ENCODE measurements around the gene RASA1.
"Not testable (repeated sequence)": the region's sequence is repeated elsewhere in the genome, so short reads cannot be mapped to it uniquely, and the experiment has no call there.

Gene RASA1

DNA sequence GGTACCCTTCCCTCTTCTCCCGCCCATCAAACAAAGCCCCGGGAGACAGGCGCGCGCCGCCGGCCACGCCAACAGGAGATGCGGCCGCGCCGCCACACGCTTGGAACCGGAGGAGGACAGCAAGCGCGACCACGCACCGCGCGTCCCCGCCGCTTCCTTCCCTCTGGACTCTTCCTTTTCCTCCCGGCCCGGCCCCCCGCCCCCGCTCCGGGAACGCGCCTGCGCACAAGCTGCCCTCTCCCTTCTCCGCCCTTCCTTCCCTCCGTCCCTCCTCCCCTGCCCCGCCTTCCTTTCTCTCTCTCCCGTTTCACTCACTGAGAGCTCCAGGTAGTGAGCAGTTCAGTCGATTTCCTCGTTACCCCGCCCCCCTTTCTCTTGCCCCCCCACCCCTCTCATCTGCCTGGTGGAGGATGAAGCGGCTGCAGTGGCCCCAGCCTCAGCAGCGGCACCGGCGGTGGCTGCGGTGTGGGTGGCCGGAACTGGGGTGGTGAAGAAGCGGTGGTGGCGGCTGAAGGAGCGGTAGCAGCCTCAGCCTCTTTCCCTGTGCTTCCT, at the start of gene RASA1:
Gene RASA1, plus strand, starts transcription at position 310 of the 552 bp plus-strand sequence. CDS start 569 bp downstream, outside the sequence.
- peak; percentile 57 to 73 for DNase-seq (ENCODE audit: low read depth in 1 of 2, low spot score in 1 of 2)

GRCh38 chr5:87229780-87230179, 37.9 kb upstream of the RASA1 start:
- DNase-seq (ENCODE audit: low read depth in 1 of 2, low spot score in 1 of 2): no peak

DNA sequence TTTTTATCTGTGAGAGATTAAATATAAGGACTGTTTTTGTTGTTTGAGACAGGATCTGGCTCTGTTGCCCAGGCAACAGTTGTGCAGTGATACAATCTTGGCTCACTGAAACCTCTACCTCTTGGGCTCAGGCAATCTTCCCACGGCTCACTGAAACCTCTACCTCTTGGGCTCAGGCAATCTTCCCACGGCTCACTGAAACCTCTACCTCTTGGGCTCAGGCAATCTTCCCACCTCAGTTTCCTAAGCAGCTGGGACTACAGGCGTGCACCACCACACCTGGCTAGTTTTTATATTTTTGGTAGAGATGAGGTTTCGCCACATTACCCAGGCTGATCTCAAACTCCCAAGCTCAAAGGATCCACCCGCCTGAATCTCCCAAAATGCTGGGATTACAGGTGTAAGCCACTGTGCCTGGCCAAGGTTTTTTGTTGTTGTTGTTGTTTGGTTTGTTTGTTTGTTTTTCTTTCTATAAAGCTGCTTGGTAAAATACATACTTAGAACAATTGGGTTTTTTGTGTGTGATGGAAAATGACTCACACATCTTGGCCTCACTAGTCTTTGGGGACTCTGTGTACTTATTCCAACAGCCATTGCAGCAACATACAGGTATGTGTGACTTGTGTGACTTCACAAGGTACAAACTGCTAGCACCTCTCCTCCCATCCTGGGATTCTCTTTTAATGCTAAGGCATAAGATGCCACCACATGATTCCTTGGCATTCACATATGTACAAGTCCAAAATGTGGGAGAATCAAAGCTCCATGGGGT, 36.5 kb upstream of the RASA1 start:
- DNase-seq (ENCODE audit: low read depth in 1 of 2, low spot score in 1 of 2): no peak

- DNase-seq (ENCODE audit: low read depth in 1 of 2, low spot score in 1 of 2): no peak
Observed at GRCh38 chr5:87233143-87233542, 34.5 kb upstream of the RASA1 start.

DNA sequence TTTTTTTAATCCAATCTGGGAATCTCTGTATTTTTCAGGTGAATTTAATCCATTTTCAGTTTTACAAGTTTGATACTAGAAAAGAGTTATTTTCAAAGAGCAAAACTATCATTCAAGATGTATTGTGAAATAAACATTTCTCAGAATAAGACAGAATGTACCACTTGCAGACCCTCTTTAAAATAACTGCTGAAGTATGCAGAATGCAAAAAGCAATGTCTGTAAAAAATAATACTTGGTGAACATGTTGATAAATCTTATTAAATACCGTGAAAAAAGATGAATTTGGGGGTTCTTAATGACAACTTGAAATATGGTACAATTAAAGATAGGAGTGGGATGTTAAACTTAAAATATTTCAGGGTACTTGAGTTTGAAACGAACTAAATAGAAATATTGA, 26.1 kb upstream of the RASA1 start:
- no peak for DNase-seq (ENCODE audit: low read depth in 1 of 2, low spot score in 1 of 2)

GRCh38 chr5:87242242-87242641, 25.4 kb upstream of the RASA1 start:
- no peak for DNase-seq (ENCODE audit: low read depth in 1 of 2, low spot score in 1 of 2)

GRCh38 chr5:87243161-87243844, 24.4 kb upstream of the RASA1 start:
- no peak for DNase-seq (ENCODE audit: low read depth in 1 of 2, low spot score in 1 of 2)

- DNase-seq (ENCODE audit: low read depth in 1 of 2, low spot score in 1 of 2): no peak
Observed at GRCh38 chr5:87245451-87245850, 22.2 kb upstream of the RASA1 start.

DNA sequence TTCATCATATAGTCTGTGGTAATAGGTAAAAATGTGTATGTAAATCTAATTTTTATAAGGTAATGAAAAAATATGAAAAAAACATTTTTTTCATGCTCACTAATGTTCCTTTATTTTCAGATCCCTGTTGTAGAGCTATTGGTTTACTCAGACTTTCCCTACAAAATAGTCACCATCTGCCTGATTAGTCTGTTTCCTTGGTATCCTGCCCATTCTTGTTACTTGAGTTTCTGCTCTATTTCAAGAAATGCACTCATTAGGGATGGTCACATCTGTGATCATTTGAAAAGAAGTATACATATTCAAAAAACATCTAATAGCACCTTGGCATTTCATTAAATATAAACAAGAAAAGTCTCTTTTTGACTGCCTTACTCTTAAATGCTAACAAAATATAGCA, 21.6 kb upstream of the RASA1 start:
- no peak for DNase-seq (ENCODE audit: low read depth in 1 of 2, low spot score in 1 of 2)

DNA sequence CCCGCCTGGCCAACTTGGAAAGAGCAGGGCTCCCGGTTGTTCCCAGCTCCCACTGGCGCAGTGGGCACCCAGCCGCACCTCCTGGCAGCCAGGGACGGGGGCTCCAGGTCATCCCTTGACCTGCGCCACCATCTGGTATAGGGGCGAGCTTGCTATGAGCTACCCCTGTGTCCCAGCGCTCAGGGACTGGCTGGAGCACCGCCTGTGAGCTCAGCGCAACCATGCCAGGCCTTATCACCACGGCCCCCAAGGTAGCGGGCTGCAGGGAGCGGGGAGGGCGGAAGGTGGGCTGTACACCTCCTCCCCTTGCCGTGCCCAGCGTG, 15.4 kb upstream of the RASA1 start:
- DNase-seq (ENCODE audit: low read depth in 1 of 2, low spot score in 1 of 2): no peak

DNA sequence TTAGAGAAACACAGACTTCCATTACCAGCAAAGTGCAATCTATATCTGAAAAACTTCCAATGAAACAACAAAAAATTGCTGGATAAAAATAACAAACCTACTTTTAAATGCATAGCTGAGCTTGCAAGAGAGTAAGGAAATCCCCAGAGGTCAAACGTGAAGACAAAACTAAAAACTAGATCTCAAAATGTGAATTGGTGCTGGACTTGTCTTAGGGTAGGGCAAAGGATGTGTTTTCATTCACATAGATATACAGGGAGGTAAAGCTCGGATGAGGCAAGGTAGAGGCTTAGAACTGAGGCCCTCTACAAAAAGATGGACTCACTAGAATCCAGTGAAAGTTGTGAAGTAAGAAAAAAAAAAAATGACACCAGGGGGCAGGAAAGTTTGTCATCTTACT, 13.6 kb upstream of the RASA1 start:
- DNase-seq (ENCODE audit: low read depth in 1 of 2, low spot score in 1 of 2): no peak

- no peak for DNase-seq (ENCODE audit: low read depth in 1 of 2, low spot score in 1 of 2)
Observed at GRCh38 chr5:87258507-87258906, 9.2 kb upstream of the RASA1 start.

DNA sequence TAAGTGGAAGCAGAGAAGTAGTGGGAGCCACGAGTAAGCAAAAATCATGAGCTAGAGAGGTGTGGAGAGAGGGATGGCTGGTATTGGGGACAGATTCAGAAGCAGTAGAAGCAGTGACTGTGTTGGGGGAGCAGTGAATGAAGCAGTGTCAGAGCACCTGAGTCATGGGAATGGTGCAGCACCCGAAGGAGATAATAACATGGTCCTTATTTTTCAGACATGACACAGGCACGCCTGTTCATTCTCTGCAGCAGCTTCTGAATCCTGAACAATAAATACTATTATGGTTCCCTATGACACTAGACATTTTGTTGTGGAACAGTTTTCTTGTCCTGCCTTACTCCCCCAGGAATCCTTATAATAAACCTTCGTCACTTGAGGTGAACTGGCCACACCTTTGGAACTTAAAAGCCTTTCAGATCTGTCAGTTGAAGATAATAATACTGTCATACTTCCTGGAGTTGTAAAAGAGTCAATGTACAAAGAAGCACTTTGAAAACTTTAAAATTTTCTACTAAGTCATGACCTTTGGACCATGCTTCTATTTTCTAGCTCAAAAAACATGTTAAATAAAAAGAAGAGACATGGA, 7.0 kb upstream of the RASA1 start:
- no peak for DNase-seq (ENCODE audit: low read depth in 1 of 2, low spot score in 1 of 2)

- no peak for DNase-seq (ENCODE audit: low read depth in 1 of 2, low spot score in 1 of 2)
Observed at GRCh38 chr5:87263498-87263897, 4.2 kb upstream of the RASA1 start.

DNA sequence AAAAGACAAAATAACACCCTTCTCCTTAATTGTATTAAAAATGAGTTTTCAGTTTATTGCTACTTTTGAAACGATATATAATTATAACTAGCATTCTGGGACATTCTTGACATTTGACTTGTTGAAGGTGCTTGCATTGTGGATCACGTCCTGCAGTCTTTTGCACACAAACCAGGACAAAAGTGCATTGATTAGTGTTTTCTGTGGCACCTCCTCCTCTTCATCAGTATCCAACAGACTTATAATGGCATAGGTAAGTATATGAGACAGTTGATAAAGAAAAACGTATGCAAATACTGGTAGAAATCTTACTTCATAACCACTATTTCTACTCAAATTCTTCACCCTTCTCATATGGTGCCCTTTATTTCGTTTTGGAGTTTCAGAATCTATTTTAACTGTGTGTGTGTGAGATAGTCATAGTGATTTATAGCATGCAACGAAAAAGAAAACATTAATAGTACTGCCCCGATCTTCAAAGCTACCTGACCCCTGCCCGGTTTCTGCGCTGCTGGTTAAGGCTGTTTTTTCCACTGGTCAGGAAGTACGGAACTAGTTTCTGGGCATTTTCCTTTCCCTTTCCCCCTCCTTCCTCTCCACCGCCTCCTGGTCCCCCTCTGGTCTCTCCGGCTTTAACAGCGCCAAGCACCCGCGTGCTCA, 639 bp upstream of the RASA1 start:
- no peak for DNase-seq (ENCODE audit: low read depth in 1 of 2, low spot score in 1 of 2)

DNA sequence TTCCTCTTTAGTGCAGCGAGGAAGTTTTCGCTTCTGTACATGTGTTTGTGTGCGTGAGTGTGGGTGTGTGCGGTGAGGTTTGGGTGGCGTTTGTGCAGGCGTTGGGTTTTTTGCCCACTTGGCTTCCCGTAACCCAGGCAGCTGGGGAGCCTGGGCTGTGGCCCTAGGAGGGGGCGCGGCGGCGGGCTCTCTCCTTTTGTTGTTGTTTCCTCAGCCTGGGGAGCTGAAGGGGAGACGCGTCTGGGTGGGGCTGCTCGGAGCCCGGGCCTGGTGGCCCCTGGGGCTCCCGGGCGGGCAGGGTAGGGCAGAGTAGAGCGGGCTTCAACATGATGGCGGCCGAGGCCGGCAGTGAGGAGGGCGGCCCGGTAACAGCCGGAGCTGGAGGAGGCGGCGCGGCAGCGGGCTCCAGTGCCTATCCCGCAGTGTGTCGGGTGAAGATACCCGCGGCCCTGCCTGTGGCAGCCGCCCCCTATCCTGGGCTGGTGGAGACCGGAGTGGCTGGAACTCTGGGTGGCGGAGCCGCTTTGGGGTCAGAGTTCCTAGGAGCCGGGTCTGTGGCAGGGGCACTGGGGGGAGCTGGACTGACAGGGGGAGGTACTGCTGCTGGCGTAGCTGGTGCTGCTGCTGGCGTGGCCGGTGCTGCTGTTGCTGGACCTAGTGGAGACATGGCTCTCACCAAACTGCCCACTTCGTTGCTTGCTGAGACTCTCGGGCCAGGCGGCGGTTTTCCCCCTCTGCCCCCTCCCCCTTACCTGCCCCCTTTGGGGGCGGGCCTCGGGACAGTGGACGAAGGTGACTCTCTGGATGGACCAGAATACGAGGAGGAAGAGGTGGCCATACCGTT, 665 bp downstream of the RASA1 start:
- DNase-seq (ENCODE audit: low read depth in 1 of 2, low spot score in 1 of 2): peak; percentile 28 to 60

GRCh38 chr5:87268970-87269377, 1.3 kb downstream of the RASA1 start:
- no peak for DNase-seq (ENCODE audit: low read depth in 1 of 2, low spot score in 1 of 2)

DNA sequence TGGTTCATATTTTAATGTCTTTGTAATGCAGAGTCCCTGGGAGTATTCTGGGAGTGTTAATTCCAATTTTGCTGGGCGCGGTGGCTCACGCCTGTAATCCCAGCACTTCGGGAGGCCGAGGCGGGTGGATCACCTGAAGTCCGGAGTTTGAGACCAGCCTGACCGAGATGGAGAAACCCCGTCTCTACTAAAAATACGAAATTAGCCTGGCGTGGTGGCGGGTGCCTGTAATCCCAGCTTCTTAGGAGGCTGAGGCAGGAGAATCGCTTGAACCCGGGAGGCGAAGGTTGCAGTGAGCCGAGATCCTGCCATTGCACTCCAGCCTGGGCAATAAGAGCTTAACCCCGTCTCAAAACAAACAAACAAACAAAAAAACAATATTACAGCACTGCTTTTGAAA, 3.2 kb downstream of the RASA1 start:
- not testable (repeated sequence) for DNase-seq (ENCODE audit: low read depth in 1 of 2, low spot score in 1 of 2)

GRCh38 chr5:87276655-87277054, 9.0 kb downstream of the RASA1 start:
- no peak for DNase-seq (ENCODE audit: low read depth in 1 of 2, low spot score in 1 of 2)

DNA sequence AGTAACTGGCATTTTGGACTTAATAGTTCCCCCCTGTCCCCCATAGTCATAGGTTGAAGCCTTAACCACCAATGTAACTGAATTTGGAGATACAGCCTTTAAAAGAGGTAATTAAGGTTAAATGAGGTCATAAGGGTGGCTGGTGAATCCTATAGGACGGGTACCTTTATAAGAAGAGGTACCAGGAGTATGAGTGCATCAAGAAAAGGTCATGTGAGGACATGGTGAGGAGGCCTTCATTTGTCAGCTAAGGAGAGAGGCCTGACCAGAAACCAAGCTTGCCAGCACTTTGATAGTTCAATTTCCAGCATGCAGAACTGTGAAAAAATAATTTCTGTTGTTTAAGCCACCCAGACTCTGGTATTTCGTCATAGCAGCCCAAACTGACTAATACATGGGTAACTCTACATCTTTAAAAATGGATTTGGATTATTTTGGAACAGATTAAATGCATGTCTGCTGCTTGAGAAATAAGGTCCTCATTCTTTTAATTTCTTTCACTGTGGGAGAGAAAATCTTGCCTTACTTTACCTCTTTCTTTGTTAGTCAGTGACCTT, 9.7 kb downstream of the RASA1 start:
- DNase-seq (ENCODE audit: low read depth in 1 of 2, low spot score in 1 of 2): no peak
